VCaP (cell line): ENCODE data around the gene ACRV1.
A peak's percentile ranks its signal among the peaks of the same experiment; 100 is the strongest.

Experiments used
- H3K27ac ChIP-seq: fragments of 450-650 bp; 2 replicates; pipeline ENCODE4 v1.5.1; 2017
- TF ChIP-seq, protein P1 (sequence below): fragments of 450-650 bp; conservative IDR thresholded peaks from 2 replicates; pipeline ENCODE4 v1.5.1; 2017; ENCODE audit warnings: mild to moderate bottlenecking, moderate library complexity

The ACRV1 gene

DNA sequence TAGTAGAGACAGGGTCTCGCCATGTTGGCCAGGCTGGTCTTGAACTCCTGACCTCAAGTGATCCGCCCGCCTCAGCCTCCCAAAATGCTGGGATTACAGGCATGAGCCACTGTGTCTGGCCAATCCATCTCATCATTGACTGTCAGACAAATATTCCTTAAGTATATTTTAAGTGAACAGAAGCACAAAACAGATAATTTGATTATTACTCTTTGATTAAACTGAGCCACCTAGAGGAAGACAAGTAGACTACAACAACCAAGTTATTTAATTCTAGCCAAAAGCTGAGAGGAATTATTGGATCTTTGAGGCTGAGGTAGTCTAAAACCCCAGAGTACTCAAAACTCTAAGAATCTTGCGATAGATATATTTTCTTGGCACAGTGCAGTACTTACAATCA lies 1.2 kb downstream of the ACRV1 start:
- TF ChIP-seq, protein P1, sequence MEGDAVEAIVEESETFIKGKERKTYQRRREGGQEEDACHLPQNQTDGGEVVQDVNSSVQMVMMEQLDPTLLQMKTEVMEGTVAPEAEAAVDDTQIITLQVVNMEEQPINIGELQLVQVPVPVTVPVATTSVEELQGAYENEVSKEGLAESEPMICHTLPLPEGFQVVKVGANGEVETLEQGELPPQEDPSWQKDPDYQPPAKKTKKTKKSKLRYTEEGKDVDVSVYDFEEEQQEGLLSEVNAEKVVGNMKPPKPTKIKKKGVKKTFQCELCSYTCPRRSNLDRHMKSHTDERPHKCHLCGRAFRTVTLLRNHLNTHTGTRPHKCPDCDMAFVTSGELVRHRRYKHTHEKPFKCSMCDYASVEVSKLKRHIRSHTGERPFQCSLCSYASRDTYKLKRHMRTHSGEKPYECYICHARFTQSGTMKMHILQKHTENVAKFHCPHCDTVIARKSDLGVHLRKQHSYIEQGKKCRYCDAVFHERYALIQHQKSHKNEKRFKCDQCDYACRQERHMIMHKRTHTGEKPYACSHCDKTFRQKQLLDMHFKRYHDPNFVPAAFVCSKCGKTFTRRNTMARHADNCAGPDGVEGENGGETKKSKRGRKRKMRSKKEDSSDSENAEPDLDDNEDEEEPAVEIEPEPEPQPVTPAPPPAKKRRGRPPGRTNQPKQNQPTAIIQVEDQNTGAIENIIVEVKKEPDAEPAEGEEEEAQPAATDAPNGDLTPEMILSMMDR: peak; percentile 68
- H3K27ac ChIP-seq: no peak overlapping the region

DNA sequence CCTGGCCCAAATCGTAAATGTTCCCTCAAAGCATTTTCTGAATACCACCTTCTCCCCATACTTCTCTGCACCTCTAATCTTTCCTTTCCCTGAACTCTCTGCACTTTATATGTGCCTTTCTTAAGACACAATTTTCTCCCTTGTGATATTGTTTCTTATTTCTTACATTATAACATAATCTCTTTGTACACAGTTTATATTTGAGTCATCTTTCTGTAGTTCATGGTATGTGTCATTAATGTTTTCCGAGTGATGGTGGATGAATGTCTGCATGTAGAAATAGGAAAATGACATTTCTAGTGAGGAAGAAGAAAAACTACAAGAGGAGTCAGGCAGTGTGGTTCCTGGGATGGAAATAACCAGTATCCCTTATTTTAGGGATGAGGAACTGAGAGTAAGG lies 5.5 kb downstream of the ACRV1 start:
- TF ChIP-seq, protein P1: no peak
- no peak overlapping the region for H3K27ac ChIP-seq

DNA sequence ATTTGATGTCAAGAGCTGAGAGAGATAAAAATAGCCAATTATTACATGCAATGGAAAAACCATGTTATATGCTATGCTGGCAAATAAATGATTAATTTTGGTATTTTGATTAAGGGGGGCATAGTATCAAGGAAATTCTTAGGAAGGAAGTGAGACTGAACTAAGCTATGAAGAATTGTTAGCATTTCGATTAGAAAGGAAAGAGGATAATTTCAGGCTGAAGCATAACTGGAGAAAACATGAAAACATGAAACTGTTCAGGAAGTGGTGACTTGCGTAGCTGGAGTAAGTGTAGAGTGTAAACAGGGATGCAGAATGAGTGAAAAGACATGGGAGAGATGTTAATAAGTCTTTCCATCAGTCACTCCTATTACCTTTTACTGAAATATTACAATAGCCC lies 6.4 kb downstream of the ACRV1 start:
- H3K27ac ChIP-seq: no peak overlapping the region
- TF ChIP-seq, protein P1: no peak

DNA sequence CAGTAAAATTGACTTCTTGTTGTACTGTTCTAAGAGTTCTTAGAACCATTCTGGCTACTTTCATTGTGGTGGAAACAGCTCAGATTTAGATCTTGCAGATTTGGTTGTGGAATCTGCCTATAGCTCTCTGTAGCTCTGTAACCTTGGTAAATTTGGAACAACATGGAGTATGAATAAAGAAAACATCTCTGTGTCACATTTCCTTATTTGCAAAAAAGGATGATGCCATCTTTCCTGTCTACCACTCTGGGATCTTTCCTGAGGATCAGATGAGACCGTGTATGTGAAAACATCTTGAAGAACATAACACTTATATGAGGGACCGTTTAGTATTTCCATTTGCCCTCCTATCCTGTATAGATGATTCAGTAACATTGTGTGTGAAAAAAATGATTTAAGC lies 9.1 kb downstream of the ACRV1 start:
- no peak overlapping the region for H3K27ac ChIP-seq
- TF ChIP-seq, protein P1: no peak

DNA sequence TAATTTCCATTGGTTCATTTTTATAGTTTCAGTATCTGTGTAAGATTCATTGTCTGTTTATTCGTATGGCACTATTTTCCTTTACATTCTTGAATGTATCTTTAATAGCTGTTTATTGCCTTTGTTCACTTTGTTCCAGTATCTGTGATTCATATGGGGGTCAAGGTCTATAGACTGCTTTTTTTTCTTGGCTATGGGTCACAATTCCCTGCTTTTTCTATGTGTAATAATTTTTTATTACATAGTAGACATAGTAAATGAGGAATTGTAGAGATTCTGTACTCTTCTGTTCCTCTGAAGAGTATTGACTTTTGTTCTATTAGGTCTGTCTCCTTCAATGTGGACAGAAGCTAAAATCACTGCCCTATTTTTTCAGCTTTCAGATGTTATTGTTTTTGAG lies 10.5 kb downstream of the ACRV1 start:
- no peak overlapping the region for H3K27ac ChIP-seq
- TF ChIP-seq, protein P1: no peak

DNA sequence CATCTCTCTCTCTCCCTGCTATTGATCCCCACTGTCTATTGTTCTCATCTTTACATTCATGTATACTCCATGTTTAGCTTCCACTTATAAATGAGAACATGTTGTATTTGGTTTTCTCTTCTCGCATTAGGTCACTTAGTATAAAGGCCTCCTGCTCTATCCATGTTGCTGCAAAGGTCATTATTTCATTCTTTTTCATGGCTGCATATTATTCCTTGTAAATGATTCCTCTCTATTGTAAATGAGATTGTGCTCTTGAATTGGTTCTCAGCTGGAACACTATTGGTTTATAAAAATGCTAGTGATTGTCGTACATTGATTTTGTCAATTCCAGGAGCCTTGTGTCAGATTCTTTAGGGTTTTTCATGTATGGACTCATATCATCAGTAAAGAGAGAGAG lies 13.5 kb downstream of the ACRV1 start:
- H3K27ac ChIP-seq: no peak overlapping the region
- TF ChIP-seq, protein P1: no peak

DNA sequence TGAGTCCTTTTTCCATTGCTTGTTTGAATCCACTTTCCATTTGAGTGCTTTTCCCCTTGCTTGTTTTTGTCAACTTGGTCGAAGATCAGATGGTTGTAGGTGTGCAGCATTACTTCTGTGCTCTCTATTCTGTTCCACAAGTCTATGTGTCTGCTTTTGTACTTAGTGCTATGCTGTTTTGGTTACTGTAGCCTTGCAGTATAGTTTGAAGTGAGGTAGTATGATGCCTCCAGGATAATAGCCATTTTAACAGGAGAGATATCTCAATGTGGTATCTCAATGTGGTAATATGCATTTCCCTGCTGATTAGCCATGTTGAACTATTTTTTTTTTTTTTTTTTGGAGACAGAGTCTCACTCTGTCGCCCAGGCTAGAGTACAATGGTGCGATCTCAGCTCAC lies 16.7 kb downstream of the ACRV1 start:
- TF ChIP-seq, protein P1: no peak

DNA sequence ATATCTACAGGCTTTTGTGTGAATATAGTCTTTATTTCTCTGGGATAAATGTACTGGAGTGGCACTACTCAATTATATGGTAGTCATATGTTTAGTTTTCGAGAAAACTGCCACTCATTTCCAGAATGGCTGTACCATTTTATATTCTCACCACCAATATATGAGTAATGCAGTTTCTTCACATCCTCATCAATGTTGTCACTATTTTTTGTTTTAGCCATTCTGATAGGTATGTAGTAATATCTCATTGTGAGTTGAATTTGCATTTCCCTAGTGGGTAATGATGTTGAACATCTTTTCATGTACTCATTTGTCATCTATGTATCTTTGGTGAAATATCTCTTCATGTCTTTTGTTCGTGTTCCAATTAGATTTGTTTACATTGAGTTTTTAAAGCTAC lies 18.0 kb downstream of the ACRV1 start:
- TF ChIP-seq, protein P1: no peak

More for the DNA sequence above, 16.7 kb downstream of the ACRV1 start:
- H3K27ac ChIP-seq: no peak overlapping the region

More for the DNA sequence above, 18.0 kb downstream of the ACRV1 start:
- no peak overlapping the region for H3K27ac ChIP-seq
